Activated naive CD4-positive, alpha-beta T cell treated with anti-CD3 and anti-CD28 coated beads, Interleukin-2, amount 50 U/mL, for 24 hours (primary cell): ENCODE measurements around the gene SENP2.

Experiments used
- H3K27ac Mint-ChIP-seq: one replicate; pipeline ENCODE4 v1.8.0; 2021; ENCODE audit warnings: mild to moderate bottlenecking, mixed read lengths
- H3K27me3 Mint-ChIP-seq: one replicate; pipeline ENCODE4 v1.8.0; 2021; ENCODE audit warnings: mixed read lengths
- H3K36me3 Mint-ChIP-seq: one replicate; pipeline ENCODE4 v1.8.0; 2021; ENCODE audit warnings: mixed read lengths
- H3K4me1 Mint-ChIP-seq: one replicate; pipeline ENCODE4 v1.8.0; 2021; ENCODE audit warnings: mixed read lengths
- H3K4me3 Mint-ChIP-seq: one replicate; pipeline ENCODE4 v1.8.0; 2021; ENCODE audit warnings: mild to moderate bottlenecking, mixed read lengths
- H3K9me3 Mint-ChIP-seq: one replicate; pipeline ENCODE4 v1.8.0; 2021; ENCODE audit warnings: mixed read lengths

SENP2 gene

DNA sequence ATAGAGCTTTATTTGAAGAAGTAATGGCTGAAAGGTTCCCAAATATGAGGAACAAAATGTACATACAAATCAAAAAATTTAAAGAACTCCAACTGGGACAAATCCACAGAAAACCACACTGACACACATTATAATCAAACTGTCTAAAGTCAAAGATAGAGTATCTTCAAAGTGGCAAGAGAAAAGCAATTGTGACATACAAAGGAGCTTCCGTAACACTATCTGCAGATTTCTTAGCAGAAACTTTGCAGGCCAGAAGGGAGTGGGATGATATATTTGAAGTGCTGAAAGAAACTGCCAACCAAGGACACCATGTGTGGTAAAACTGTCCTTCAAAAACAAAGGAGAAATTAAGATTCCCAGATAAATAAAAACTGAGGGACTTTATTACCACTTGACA is 91.9 kb downstream of the SENP2 start:
- H3K4me1 Mint-ChIP-seq: no peaks in the 10 kb centered on the region
- H3K9me3 Mint-ChIP-seq: peaks cover 13% of the 10 kb centered on the region
- H3K36me3 Mint-ChIP-seq: peaks cover 7% of the 10 kb centered on the region
- H3K27me3 Mint-ChIP-seq: peaks cover 21% of the 10 kb centered on the region
- H3K4me3 Mint-ChIP-seq: no peak overlapping the region
- no peak overlapping the region for H3K27ac Mint-ChIP-seq

DNA sequence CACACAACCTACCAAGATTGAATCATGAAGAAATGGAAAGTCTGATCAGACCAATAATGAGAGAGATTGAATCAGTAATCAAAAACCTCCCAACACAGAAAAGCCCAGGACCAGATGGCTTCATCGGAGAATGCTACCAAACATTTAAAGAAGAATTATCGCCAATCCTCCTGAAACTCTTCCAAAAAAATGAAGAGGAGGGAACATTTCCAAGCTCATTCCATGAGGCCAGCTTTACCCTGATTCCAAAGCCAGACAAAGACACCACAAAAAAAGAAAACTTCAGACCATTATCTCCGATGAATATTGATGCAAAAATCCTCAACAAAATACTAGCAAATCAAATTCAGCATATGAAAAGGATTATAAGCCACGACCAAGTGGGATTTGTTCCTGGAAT is 94.1 kb downstream of the SENP2 start:
- H3K27me3 Mint-ChIP-seq: peaks cover 19% of the 10 kb centered on the region
- H3K4me3 Mint-ChIP-seq: no peak overlapping the region
- H3K4me1 Mint-ChIP-seq: no peaks in the 10 kb centered on the region
- no peak overlapping the region for H3K27ac Mint-ChIP-seq
- peaks cover 7% of the 10 kb centered on the region for H3K36me3 Mint-ChIP-seq
- peaks cover 13% of the 10 kb centered on the region for H3K9me3 Mint-ChIP-seq
